Upper lobe of left lung (tissue), 6 donors: ENCODE data around the gene ITGA2. TPM values are rescaled to one million over a fixed set of nuclear protein-coding genes. Genes with fewer than 3 reads are reported as not detected.

Experiments used
- ATAC-seq, 2 donors: fragments of 200-7000 bp; cut with Tn5 transposase; one replicate each; pipeline ENCODE4 v1.9.1; 2022; ENCODE audit warnings: mild to moderate bottlenecking in 2 of 2, moderate library complexity in 2 of 2; ENCODE audit not compliant: low FRiP score in 2 of 2
- DNase-seq, 2 donors: peaks; one replicate each; pipeline ENCODE4 v3.0.0-alpha.2; 2019 to 2020
- H3K27ac ChIP-seq, 4 donors: fragments of 200-600 bp; sonication (generic); one replicate each; pipeline ENCODE4 v1.5.1; 2016 to 2019
- H3K27me3 ChIP-seq, 4 donors: fragments of 200-600 bp; sonication (generic); one replicate each; pipeline ENCODE4 v1.5.1; 2017 to 2019
- H3K36me3 ChIP-seq, 4 donors: fragments of 200-600 bp; sonication (generic); one replicate each; pipeline ENCODE4 v1.5.1; 2016 to 2019
- H3K4me1 ChIP-seq, 4 donors: fragments of 200-600 bp; sonication (generic); one replicate each; pipeline ENCODE4 v1.5.1; 2018 to 2019
- H3K4me3 ChIP-seq, 4 donors: fragments of 200-600 bp; sonication (generic); one replicate each; pipeline ENCODE4 v1.5.1; 2017 to 2019; ENCODE audit warnings: mild to moderate bottlenecking in 2 of 4, moderate library complexity in 1 of 4
- H3K9me3 ChIP-seq, 4 donors: fragments of 200-600 bp; sonication (generic); one replicate each; pipeline ENCODE4 v1.5.1; 2018 to 2019
- EP300 ChIP-seq, 4 donors: sonication (generic); formaldehyde crosslinking; IDR thresholded peaks; one replicate each; pipeline ENCODE4 v1.5.1; 2017; ENCODE audit warnings: antibody characterized with exemption in 4 of 4, control low read depth in 2 of 4
- POLR2A ChIP-seq, 4 donors: fragments of 450-650 bp; IDR thresholded peaks; one replicate each; pipeline ENCODE4 v1.5.1; 2016 to 2017; ENCODE audit warnings: antibody characterized with exemption in 4 of 4, mild to moderate bottlenecking in 2 of 4
- POLR2AphosphoS5 ChIP-seq, 2 donors: sonication (generic); formaldehyde crosslinking; IDR thresholded peaks; one replicate each; pipeline ENCODE4 v1.5.1; 2017; ENCODE audit warnings: antibody characterized with exemption in 2 of 2
- WGBS, 2 donors: methylation state at CpG; one replicate each; pipeline ENCODE4 v1.1.5; 2017 to 2018; 5-methylcytosine and 5-hydroxymethylcytosine counted together
- total RNA-seq, 6 donors: library from RNA; depleted of rRNA in 4 of 6; stranded (reverse); fragments of >200 nt in 4 of 6; gene quantifications; one replicate each; pipeline versions ENCODE4 v1.1.0 to v1.2.1, GENCODE V29; 2016 to 2021
- TF ChIP-seq, protein P1 (sequence below), 6 experiments: fragments of 450-650 bp in 4 of 6; fragments of 200-600 bp in 2 of 6; sonication (generic) in 2 of 6; IDR thresholded peaks; one replicate each; pipeline ENCODE4 v1.5.1; 2016 to 2019; ENCODE audit warnings: antibody characterized with exemption in 6 of 6
- donor health status: DM: no; HTN: no; CAD: no; lungs with moderate emphysema.
- donor health status: DM: no; HTN: yes; CAD: no; lungs with severe emphysema.

Gene ITGA2
- 10 to 100 TPM in 4 of 6 donors, 1 to 10 TPM in 2; 4.2 to 45.8 (median 13.7) TPM for total RNA-seq

DNA sequence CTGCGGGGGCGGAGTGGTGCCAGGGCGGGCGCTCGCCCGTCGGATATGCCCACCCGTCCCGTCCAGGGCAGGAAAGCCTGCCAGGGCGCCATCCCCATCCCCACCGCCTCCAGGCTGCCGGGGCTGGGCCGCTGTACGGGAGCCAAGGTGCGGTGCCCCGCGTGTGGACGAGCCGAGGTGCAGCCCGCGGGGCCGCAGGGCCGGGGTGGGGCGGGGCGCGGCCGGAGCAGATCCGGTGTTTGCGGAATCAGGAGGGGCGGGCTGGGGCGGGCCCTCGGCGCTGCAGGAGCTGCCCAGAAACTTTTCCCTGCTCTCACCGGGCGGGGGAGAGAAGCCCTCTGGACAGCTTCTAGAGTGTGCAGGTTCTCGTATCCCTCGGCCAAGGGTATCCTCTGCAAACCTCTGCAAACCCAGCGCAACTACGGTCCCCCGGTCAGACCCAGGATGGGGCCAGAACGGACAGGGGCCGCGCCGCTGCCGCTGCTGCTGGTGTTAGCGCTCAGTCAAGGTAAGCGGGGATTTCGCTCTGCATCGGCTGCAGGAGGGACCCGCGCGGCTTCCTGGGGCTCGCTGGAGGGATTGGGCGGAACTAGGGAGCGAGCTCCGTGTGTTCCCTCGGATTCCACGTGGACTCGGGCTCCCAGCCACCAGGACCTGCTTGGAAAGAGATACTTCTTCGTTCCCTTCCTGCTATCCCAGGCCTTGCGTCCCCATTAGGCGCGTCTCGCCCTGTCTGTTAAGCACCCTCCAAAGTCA, at the start of gene ITGA2:
ITGA2 (plus strand) TSS at position 328 of the 756 bp plus-strand sequence; CDS start at position 445, 117 bp downstream.
- DNase-seq (peak; percentile 54 to 92), ATAC-seq (peak; percentile 79 to 82)
- Histone ChIP-seq H3K9me3 (no peaks in the 10 kb centered on the region), H3K27me3 (peaks cover 0 to 2% (median 0%) of the 10 kb centered on the region in 4 donors), H3K36me3 (no peaks in the 10 kb centered on the region), H3K4me1 (peaks cover 12 to 26% (median 13%) of the 10 kb centered on the region in 4 donors), H3K4me3 (peak within 1 kb of the TSS; percentile 63 to 79 (median 66)), H3K27ac (peak within 1 kb of the TSS; percentile 43 to 82 (median 66))
- TF ChIP-seq, protein P1, sequence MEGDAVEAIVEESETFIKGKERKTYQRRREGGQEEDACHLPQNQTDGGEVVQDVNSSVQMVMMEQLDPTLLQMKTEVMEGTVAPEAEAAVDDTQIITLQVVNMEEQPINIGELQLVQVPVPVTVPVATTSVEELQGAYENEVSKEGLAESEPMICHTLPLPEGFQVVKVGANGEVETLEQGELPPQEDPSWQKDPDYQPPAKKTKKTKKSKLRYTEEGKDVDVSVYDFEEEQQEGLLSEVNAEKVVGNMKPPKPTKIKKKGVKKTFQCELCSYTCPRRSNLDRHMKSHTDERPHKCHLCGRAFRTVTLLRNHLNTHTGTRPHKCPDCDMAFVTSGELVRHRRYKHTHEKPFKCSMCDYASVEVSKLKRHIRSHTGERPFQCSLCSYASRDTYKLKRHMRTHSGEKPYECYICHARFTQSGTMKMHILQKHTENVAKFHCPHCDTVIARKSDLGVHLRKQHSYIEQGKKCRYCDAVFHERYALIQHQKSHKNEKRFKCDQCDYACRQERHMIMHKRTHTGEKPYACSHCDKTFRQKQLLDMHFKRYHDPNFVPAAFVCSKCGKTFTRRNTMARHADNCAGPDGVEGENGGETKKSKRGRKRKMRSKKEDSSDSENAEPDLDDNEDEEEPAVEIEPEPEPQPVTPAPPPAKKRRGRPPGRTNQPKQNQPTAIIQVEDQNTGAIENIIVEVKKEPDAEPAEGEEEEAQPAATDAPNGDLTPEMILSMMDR (IDR thresholded peaks at IDR 0.05), result peak in 2 of 6 experiments; percentile 4 to 23
- TF ChIP-seq POLR2A (IDR thresholded peaks at IDR 0.05) (peak in 1 of 4 donors; percentile 34), POLR2AphosphoS5 (IDR thresholded peaks at IDR 0.05) (no peak), EP300 (IDR thresholded peaks at IDR 0.05) (no peak)
- WGBS, 2 donors, result 0% methylated on average over 52 of the region's 64 CpGs; no CpG with 5 or more reads in 1 of the 2 donors

DNA sequence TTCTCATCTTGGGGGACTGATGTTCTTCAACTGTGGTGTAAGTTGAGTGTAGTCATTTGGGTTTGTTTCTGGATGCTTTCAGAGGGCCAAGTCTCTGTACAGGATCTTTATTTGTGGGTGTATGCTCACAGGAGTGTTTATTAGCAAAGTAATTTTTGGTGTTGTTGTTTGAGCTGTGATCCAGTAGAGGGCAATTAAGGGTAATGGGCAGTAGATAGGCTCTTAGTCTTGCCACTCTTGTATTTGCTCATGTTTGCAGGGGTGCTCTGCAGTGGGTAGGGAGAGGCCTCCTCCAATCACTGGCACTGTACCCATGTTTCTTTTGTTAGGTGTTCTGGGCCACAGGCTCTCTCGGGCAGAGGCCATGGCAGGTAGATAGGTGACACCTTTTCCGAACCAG, 45.9 kb upstream of the ITGA2 start:
- Histone ChIP-seq H3K4me1 (peaks cover 0 to 11% (median 9%) of the 10 kb centered on the region in 4 donors), H3K27ac (no peak overlapping the region), H3K4me3 (no peak overlapping the region), H3K36me3 (peaks cover 0 to 31% (median 3%) of the 10 kb centered on the region in 4 donors), H3K27me3 (no peaks in the 10 kb centered on the region), H3K9me3 (no peaks in the 10 kb centered on the region)
- WGBS, 2 donors, result 75 to 100% methylated on average over 2 of the region's 2 CpGs
- DNase-seq (no peak), ATAC-seq (peak in 1 of 2 donors; percentile 49)
- TF ChIP-seq, protein P1 (IDR thresholded peaks at IDR 0.05), result no peak
- TF ChIP-seq POLR2AphosphoS5 (IDR thresholded peaks at IDR 0.05) (no peak), EP300 (IDR thresholded peaks at IDR 0.05) (no peak), POLR2A (IDR thresholded peaks at IDR 0.05) (no peak)

DNA sequence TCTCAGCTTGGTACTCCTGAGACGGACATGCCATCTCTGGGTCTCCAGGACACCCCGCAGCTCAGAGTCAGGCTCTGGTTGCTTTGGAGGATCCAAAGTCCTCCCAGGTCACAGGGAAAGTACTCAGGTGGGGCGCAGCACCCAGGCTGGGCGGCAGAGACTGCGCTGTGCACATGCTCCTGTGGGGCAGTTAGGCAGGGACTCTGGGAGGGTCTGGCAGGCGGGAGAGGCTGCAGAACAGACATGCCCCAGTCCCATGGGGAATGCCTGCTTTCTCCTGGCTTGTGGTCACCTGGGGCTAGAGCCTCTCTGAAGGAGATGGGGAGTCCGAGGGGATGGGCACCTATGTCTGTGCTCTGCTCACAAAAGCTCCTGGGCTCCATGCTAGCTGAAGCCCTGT, 45.3 kb upstream of the ITGA2 start:
- WGBS, 2 donors, result 86% methylated on average over 2 to 7 of the region's 7 CpGs
- peak in 1 of 2 donors; percentile 25 for ATAC-seq
- no peak overlapping the region for H3K4me3 ChIP-seq

DNA sequence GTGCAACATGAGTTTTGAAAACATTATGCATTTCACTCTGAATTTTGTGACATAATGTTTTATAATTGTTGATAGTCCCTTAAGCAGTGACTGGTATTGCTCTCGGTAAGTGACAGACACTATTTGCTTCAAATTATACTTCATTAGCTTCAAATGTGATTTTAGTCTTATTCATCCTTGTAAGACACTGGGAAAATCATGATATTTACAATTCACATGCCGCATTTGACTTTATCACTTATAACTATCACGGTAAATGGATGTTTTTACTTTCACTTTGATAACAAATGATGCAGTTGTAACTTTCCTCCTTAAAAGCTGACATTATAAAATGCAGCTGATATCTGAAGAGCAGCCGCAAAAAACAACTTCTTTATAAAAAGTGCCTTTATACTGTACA, 44.1 kb upstream of the ITGA2 start:
- DNase-seq (no peak), ATAC-seq (no peak)
- H3K27me3 ChIP-seq, result no peaks in the 10 kb centered on the region
- no peak for TF ChIP-seq EP300 (IDR thresholded peaks at IDR 0.05)
- TF ChIP-seq POLR2AphosphoS5 (IDR thresholded peaks at IDR 0.05), result no peak
- TF ChIP-seq, protein P1 (IDR thresholded peaks at IDR 0.05), result no peak
- TF ChIP-seq POLR2A (IDR thresholded peaks at IDR 0.05), result no peak
- H3K27ac ChIP-seq, result peak overlapping the region in 1 of 4 donors; percentile 46
- 34 to 41% methylated on average over 4 of the region's 4 CpGs for WGBS, 2 donors
- no peaks in the 10 kb centered on the region for H3K9me3 ChIP-seq
- H3K36me3 ChIP-seq, result peaks cover 0 to 27% (median 3%) of the 10 kb centered on the region in 4 donors
- H3K4me1 ChIP-seq, result peaks cover 0 to 18% (median 15%) of the 10 kb centered on the region in 4 donors
- peak overlapping the region in 2 of 4 donors; percentile 23 to 25 for H3K4me3 ChIP-seq

More for the DNA sequence above, 45.3 kb upstream of the ITGA2 start:
- Histone ChIP-seq H3K27ac (peak overlapping the region in 1 of 4 donors; percentile 2), H3K27me3 (no peaks in the 10 kb centered on the region), H3K9me3 (no peaks in the 10 kb centered on the region), H3K4me1 (peaks cover 0 to 16% (median 14%) of the 10 kb centered on the region in 4 donors), H3K36me3 (peaks cover 0 to 26% (median 3%) of the 10 kb centered on the region in 4 donors)
- TF ChIP-seq, protein P1 (IDR thresholded peaks at IDR 0.05), result no peak
- no peak for TF ChIP-seq POLR2A (IDR thresholded peaks at IDR 0.05)
- peak in 1 of 2 donors; percentile 29 for DNase-seq
